Measurements from ENCODE around the gene PVALB. TPM values are rescaled to one million over a fixed set of nuclear protein-coding genes. Genes with fewer than 3 reads are reported as not detected.

Gene PVALB
- total and polyA plus RNA-seq, 2 experiments from 2014 or later = not detected

DNA sequence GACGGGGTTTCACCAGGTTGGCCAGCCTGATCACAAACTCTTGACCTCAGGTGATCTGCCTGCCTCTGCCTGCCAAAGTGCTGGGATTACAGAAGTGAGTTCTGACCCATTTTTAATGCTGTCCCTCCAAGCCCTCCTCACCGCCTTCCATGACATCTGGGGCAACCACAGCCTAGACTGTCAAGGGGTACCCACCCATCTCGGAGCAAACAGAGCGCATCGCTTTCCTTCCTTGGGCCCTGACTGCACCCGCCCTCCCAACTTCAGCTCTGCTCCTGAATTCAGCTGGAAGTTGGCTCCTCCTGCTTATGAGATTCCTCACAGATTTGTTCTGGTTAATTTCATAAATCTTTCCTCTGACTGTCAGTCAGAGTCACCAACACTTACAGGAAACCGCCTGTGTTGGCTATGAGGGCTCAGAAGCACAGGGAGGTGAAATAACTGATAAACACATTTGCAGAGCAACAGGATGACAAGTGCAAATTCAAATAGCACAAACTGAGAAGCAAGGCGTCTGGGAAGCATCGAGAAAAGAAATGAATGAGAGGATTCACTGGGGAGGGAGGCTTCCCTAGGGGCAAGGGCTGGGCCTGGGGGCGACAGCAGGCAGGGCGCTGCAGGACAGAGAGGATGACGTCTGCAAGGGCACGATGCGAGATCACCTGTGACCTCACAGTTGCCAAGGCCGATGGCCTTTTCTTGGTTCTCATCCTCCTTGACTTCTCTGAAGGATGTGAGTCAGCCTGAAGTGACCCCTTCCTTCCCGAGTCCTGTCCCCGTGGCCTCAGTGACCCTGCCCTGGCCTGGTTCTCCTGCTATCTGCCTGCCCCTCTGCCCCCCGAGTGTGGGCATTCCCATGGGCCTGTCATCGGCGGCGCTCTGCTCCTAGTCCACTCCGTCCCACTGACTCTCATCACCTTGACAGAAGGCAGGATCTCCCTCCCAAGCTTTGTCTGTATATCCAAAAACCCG is 47.0 kb downstream of the PVALB start:
- no peaks in the 10 kb centered on the region for H3K9me3 ChIP-seq (ENCODE audit: low read depth)
- H3K36me3 ChIP-seq (replicated peaks; ENCODE audit: insufficient read depth, low read depth) = no peaks in the 10 kb centered on the region
- no peak overlapping the region for H3K4me3 ChIP-seq
- H3K4me2 ChIP-seq = no peak overlapping the region
- H4K20me1 ChIP-seq (ENCODE audit: insufficient read depth, poor library complexity, severe bottlenecking) = no peaks in the 10 kb centered on the region
- peaks cover under 1% of the 10 kb centered on the region for H3K79me2 ChIP-seq
- no peak for TF ChIP-seq EZH2phosphoT487 (IDR thresholded peaks at IDR 0.05; ENCODE audit: low read depth, severe bottlenecking, unreplicated experiment)
- TF ChIP-seq, protein P1, sequence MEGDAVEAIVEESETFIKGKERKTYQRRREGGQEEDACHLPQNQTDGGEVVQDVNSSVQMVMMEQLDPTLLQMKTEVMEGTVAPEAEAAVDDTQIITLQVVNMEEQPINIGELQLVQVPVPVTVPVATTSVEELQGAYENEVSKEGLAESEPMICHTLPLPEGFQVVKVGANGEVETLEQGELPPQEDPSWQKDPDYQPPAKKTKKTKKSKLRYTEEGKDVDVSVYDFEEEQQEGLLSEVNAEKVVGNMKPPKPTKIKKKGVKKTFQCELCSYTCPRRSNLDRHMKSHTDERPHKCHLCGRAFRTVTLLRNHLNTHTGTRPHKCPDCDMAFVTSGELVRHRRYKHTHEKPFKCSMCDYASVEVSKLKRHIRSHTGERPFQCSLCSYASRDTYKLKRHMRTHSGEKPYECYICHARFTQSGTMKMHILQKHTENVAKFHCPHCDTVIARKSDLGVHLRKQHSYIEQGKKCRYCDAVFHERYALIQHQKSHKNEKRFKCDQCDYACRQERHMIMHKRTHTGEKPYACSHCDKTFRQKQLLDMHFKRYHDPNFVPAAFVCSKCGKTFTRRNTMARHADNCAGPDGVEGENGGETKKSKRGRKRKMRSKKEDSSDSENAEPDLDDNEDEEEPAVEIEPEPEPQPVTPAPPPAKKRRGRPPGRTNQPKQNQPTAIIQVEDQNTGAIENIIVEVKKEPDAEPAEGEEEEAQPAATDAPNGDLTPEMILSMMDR (IDR thresholded peaks at IDR 0.05; ENCODE audit: poor library complexity) = no peak
- no peak for TF ChIP-seq EZH2 (IDR thresholded peaks at IDR 0.05; ENCODE audit: borderline replicate concordance)
- no peak overlapping the region for H2AFZ ChIP-seq
- peaks cover 1% of the 10 kb centered on the region for H3K4me1 ChIP-seq (ENCODE audit: insufficient read depth)
- no peak overlapping the region for H3K27ac ChIP-seq
- no peaks in the 10 kb centered on the region for H3K9me2 ChIP-seq (replicated peaks; ENCODE audit: insufficient read depth)
- DNase-seq (ENCODE audit: low spot score) = no peak
- WGBS (ENCODE audit: low lambda C conversion rate, missing lambda C conversion rate) = 91% methylated on average over 23 of the region's 23 CpGs
- no peaks in the 10 kb centered on the region for H3K27me3 ChIP-seq

DNA sequence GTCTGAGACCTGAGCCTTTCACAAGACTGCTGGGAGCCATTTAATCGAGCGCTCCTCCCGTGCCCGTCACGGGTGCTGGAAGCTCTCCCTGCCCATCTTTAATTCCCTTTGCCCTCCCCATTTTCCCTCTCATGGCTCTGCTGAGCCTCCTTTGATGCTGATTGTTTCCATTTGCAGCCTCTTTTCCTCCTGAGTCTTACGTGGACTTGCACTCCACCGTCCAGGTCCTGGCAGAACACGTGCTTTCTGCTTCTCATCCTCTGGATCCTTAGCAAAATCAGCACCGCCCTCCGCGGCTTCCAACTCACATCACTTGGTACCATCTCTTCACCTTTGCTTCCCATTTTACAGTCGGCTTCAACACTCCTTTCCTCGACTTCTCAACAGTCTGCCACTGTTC is 48.2 kb downstream of the PVALB start:
- no peak for DNase-seq (ENCODE audit: low spot score)

DNA sequence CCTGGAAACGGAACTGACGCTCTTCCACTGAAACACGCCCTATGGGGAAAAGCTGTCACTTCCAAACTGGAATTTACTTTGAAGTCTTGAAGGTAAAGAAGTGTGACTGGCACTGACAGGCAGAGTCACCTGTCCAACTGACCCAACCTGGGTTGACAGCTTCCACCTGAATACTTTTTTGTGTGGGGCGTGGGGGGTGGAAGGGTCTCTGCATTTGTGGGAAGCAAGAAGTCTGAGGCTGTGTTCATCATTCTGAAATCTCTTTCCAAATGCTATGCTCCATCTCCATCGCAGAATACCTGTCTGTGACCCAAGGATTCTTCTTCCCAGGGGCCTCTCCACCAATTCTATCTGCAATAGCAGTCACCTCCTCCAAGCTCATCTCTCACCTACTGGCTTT is 48.7 kb downstream of the PVALB start:
- 89% methylated on average over 5 of the region's 5 CpGs for WGBS (ENCODE audit: low lambda C conversion rate, missing lambda C conversion rate)
- Histone ChIP-seq H2AFZ (no peak overlapping the region), H3K27me3 (no peaks in the 10 kb centered on the region), H4K20me1 (ENCODE audit: insufficient read depth, poor library complexity, severe bottlenecking) (no peaks in the 10 kb centered on the region), H3K4me2 (no peak overlapping the region), H3K79me2 (no peaks in the 10 kb centered on the region), H3K27ac (no peak overlapping the region), H3K4me1 (ENCODE audit: insufficient read depth) (no peaks in the 10 kb centered on the region), H3K4me3 (no peak overlapping the region), H3K9me2 (replicated peaks; ENCODE audit: insufficient read depth) (no peaks in the 10 kb centered on the region), H3K36me3 (replicated peaks; ENCODE audit: insufficient read depth, low read depth) (no peaks in the 10 kb centered on the region), H3K9me3 (ENCODE audit: low read depth) (no peaks in the 10 kb centered on the region)
- no peak for DNase-seq (ENCODE audit: low spot score)
- TF ChIP-seq EZH2phosphoT487 (IDR thresholded peaks at IDR 0.05; ENCODE audit: low read depth, severe bottlenecking, unreplicated experiment) = no peak
- TF ChIP-seq, protein P1 (IDR thresholded peaks at IDR 0.05; ENCODE audit: poor library complexity) = no peak
- TF ChIP-seq EZH2 (IDR thresholded peaks at IDR 0.05; ENCODE audit: borderline replicate concordance) = no peak

More for the DNA sequence above, 48.2 kb downstream of the PVALB start:
- 94% methylated on average over 13 of the region's 13 CpGs for WGBS (ENCODE audit: low lambda C conversion rate, missing lambda C conversion rate)
- Histone ChIP-seq H3K79me2 (no peaks in the 10 kb centered on the region), H3K36me3 (replicated peaks; ENCODE audit: insufficient read depth, low read depth) (no peaks in the 10 kb centered on the region), H3K4me1 (ENCODE audit: insufficient read depth) (no peaks in the 10 kb centered on the region), H3K9me2 (replicated peaks; ENCODE audit: insufficient read depth) (no peaks in the 10 kb centered on the region), H3K27ac (no peak overlapping the region), H3K4me2 (no peak overlapping the region), H3K9me3 (ENCODE audit: low read depth) (no peaks in the 10 kb centered on the region), H4K20me1 (ENCODE audit: insufficient read depth, poor library complexity, severe bottlenecking) (no peaks in the 10 kb centered on the region), H3K27me3 (no peaks in the 10 kb centered on the region), H2AFZ (no peak overlapping the region), H3K4me3 (no peak overlapping the region)
- TF ChIP-seq, protein P1 (IDR thresholded peaks at IDR 0.05; ENCODE audit: poor library complexity) = no peak
- TF ChIP-seq EZH2phosphoT487 (IDR thresholded peaks at IDR 0.05; ENCODE audit: low read depth, severe bottlenecking, unreplicated experiment) (no peak), EZH2 (IDR thresholded peaks at IDR 0.05; ENCODE audit: borderline replicate concordance) (no peak)

Measured in hepatocyte (in vitro differentiated cells).